MCF 10A (cell line): ENCODE results near the gene ZNF583. TPM values are rescaled to one million over a fixed set of nuclear protein-coding genes. Genes with fewer than 3 reads are reported as not detected.

ENCODE experiments used
- BruUV-seq: library from RNA; stranded (reverse); fragments of 400-500 nt; replicated peaks from 2 replicates; lab custom pipeline; 2021; lab: Mats Ljungman, UMichigan
- CTCF ChIA-PET: fragments of 300-600 bp; sonication (Branson Sonifier 250); formaldehyde crosslinking; extraction: SDS; loops from one replicate; lab custom pipeline; 2021; ENCODE audit warnings: antibody characterized with exemption, inconsistent platforms; lab: Yijun Ruan, JAX
- POLR2A ChIA-PET: fragments of 300-600, 350-650 bp; sonication (Branson Sonifier 250); formaldehyde crosslinking; extraction: SDS; loops from one replicate; lab custom pipeline; 2020; ENCODE audit warnings: antibody characterized with exemption, inconsistent platforms; lab: Yijun Ruan, JAX
- DNase-seq: peaks from one replicate; pipeline ENCODE4 v3.0.0-alpha.2; 2018; ENCODE audit not compliant: unreplicated experiment
- H3K27ac Mint-ChIP-seq: one replicate; pipeline ENCODE4 v1.8.0; 2022; ENCODE audit warnings: mild to moderate bottlenecking, low read depth, mixed read lengths; ENCODE audit not compliant: unreplicated experiment
- H3K27me3 Mint-ChIP-seq: one replicate; pipeline ENCODE4 v1.8.0; 2022; ENCODE audit warnings: mixed read lengths; ENCODE audit not compliant: insufficient read depth, unreplicated experiment
- H3K36me3 Mint-ChIP-seq: one replicate; pipeline ENCODE4 v1.8.0; 2022; ENCODE audit warnings: mild to moderate bottlenecking, moderate library complexity, mixed read lengths; ENCODE audit not compliant: insufficient read depth, unreplicated experiment
- H3K4me1 Mint-ChIP-seq: one replicate; pipeline ENCODE4 v1.8.0; 2022; ENCODE audit warnings: mixed read lengths; ENCODE audit not compliant: insufficient read depth, unreplicated experiment
- H3K4me3 Mint-ChIP-seq: one replicate; pipeline ENCODE4 v1.8.0; 2022; ENCODE audit warnings: mild to moderate bottlenecking, moderate library complexity, mixed read lengths; ENCODE audit not compliant: unreplicated experiment
- H3K9me3 Mint-ChIP-seq: one replicate; pipeline ENCODE4 v1.8.0; 2022; ENCODE audit warnings: mixed read lengths; ENCODE audit not compliant: unreplicated experiment
- CTCF ChIP-seq: fragments of 200-600 bp; IDR thresholded peaks from one replicate; pipeline ENCODE4 v1.8.0; 2022; ENCODE audit warnings: antibody characterized with exemption, mild to moderate bottlenecking; ENCODE audit not compliant: unreplicated experiment
- intact Hi-C: fragments of 100-400 bp; cut with micrococcal nuclease; formaldehyde crosslinking; loops from 2 replicates; pipeline ENCODE4 v1.14.1; 2022
- total RNA-seq: library from RNA; stranded (reverse); gene quantifications from 2 replicates; pipeline ENCODE4 v1.2.3, GENCODE V29; 2022

The ZNF583 gene
- total RNA-seq, 1 experiment from 2014 or later: 1.8 TPM

GRCh38 chr19:56474308-56474707, 70.2 kb downstream of the ZNF583 start:
- CTCF ChIA-PET: interaction anchor here (0.9 kb wide), 1 partner anchor 16 kb away, joined by 4 read pairs; no protein-coding TSS in a partner anchor
- Mint-ChIP-seq H3K36me3 (no peaks in the 10 kb centered on the region), H3K27me3 (no peaks in the 10 kb centered on the region), H3K4me3 (no peak overlapping the region), H3K27ac (no peak overlapping the region), H3K4me1 (no peaks in the 10 kb centered on the region), H3K9me3 (peaks cover 30% of the 10 kb centered on the region)
- DNase-seq: no peak
- intact Hi-C loops: no loop called here
- BruUV-seq: no TSS peak
- no peak for TF ChIP-seq CTCF
- POLR2A ChIA-PET: no interaction called here

GRCh38 chr19:56476093-56476492, 72.0 kb downstream of the ZNF583 start:
- DNase-seq: no peak
- Mint-ChIP-seq H3K9me3 (peaks cover 36% of the 10 kb centered on the region), H3K4me3 (no peak overlapping the region), H3K27ac (no peak overlapping the region), H3K36me3 (no peaks in the 10 kb centered on the region), H3K4me1 (no peaks in the 10 kb centered on the region), H3K27me3 (no peaks in the 10 kb centered on the region)
- CTCF ChIA-PET: no interaction called here
- intact Hi-C loops: no loop called here
- no TSS peak for BruUV-seq
- POLR2A ChIA-PET: no interaction called here
- TF ChIP-seq CTCF: no peak

Other genes with a start within 250 kb of the ZNF583 start
- gene GALP, start 228.3 kb upstream of the ZNF583 start, total RNA-seq: not detected in 2 replicates
- gene ZSCAN5B, start 206.5 kb upstream of the ZNF583 start, total RNA-seq: not detected in 2 replicates
- not detected in 2 replicates for gene ZSCAN5C, start 202.1 kb upstream of the ZNF583 start, total RNA-seq
- not detected in 2 replicates for gene EDDM13, start 131.6 kb upstream of the ZNF583 start, total RNA-seq
- gene ZSCAN5A, start 89.5 kb upstream of the ZNF583 start, total RNA-seq: 6.2 and 8.1 TPM in 2 replicates
- not detected in 2 replicates for gene ZNF582, start 10.8 kb upstream of the ZNF583 start, total RNA-seq
- not detected in 2 replicates for gene ZNF667, start 73.0 kb downstream of the ZNF583 start, total RNA-seq
- gene ZNF471, start 103.5 kb downstream of the ZNF583 start, total RNA-seq: not detected in 2 replicates
- not detected in 2 replicates for gene ZFP28, start 134.6 kb downstream of the ZNF583 start, total RNA-seq
- gene ZNF470, start 163.1 kb downstream of the ZNF583 start, total RNA-seq: not detected in 2 replicates
- gene ZNF71, start 191.0 kb downstream of the ZNF583 start, total RNA-seq: 4.0 and 5.9 TPM in 2 replicates
- gene SMIM17, start 238.8 kb downstream of the ZNF583 start, total RNA-seq: not detected in 2 replicates